Kidney (tissue), 14 donors: Measurements from ENCODE around the gene RBCK1. TPM values are rescaled to one million over a fixed set of nuclear protein-coding genes. Genes with fewer than 3 reads are reported as not detected.
A peak's percentile ranks its signal among the peaks of the same experiment; 100 is the strongest.

Experiments
- DNase-seq, 5 donors: peaks; one replicate each; pipeline ENCODE4 v3.0.0-alpha.2; 2013 to 2020
- FAIRE-seq: peaks from 2 replicates; lab custom pipeline; 2012; peaks lifted over from hg19 to GRCh38; lab: Jason Lieb, UNC
- H3K27ac ChIP-seq, 2 donors: one replicate each; pipeline ENCODE4 v1.7.0; 2013; ENCODE audit warnings: low read depth in 2 of 2, low read length in 2 of 2, inconsistent platforms in 1 of 2
- H3K27me3 ChIP-seq: one replicate; pipeline ENCODE4 v1.7.1; 2013; ENCODE audit warnings: low read length, inconsistent platforms; ENCODE audit not compliant: control insufficient read depth, insufficient read depth
- H3K36me3 ChIP-seq, 3 donors: one replicate each; pipeline versions ENCODE4 v1.7.0 to v1.7.1; 2013; ENCODE audit warnings: low read length in 3 of 3, control low read depth in 1 of 3, inconsistent platforms in 1 of 3; ENCODE audit not compliant: insufficient read depth in 3 of 3, control insufficient read depth in 2 of 3
- H3K4me1 ChIP-seq, 3 donors: one replicate each; pipeline versions ENCODE4 v1.7.0 to v1.7.1; 2013; ENCODE audit warnings: low read length in 3 of 3, inconsistent platforms in 1 of 3, low read depth in 1 of 3; ENCODE audit not compliant: control insufficient read depth in 2 of 3, insufficient read depth in 2 of 3
- H3K4me3 ChIP-seq, 3 donors: one replicate each; pipeline versions ENCODE4 v1.7.0 to v1.8.1; 2013; ENCODE audit warnings: low read length in 3 of 3, control low read depth in 1 of 3, inconsistent platforms in 1 of 3
- H3K9ac ChIP-seq, 3 donors: one replicate each; pipeline versions ENCODE4 v1.7.0 to v1.7.1; 2013; ENCODE audit warnings: low read length in 3 of 3, control low read depth in 1 of 3, inconsistent platforms in 1 of 3
- H3K9me3 ChIP-seq, 3 donors: one replicate each; pipeline versions ENCODE4 v1.7.0 to v1.7.1; 2013; ENCODE audit warnings: low read length in 3 of 3, control low read depth in 1 of 3, inconsistent platforms in 1 of 3; ENCODE audit not compliant: control insufficient read depth in 2 of 3, insufficient read depth in 1 of 3
- CTCF ChIP-seq: IDR thresholded peaks from 3 replicates; pipeline ENCODE4 v1.5.1; 2012; ENCODE audit warnings: mild to moderate bottlenecking, moderate library complexity, borderline replicate concordance; ENCODE audit not compliant: insufficient read depth; ENCODE audit errors: extremely low read depth
- intact Hi-C: fragments of 100-400 bp; cut with DNase I; formaldehyde crosslinking; loops from one replicate; pipeline ENCODE4 v1.11.1; 2022
- polyA plus RNA-seq: library from polyadenylated mRNA; stranded (reverse); fragments of 350-450 nt; fragmentation: Illumina TruSeq; extraction: RNeasy Lipid Tissue Mini Kit (QIAGEN cat#74804); gene quantifications from one replicate; pipeline ENCODE4 v1.2.3, GENCODE V29; 2014; ENCODE audit warnings: low read depth, low replicate concordance; ENCODE audit not compliant: insufficient read depth
- total RNA-seq: library from RNA; stranded (reverse); fragmentation: NEBNext Ultra II Directional; extraction: Animal tissue kit (Norgen Biotek cat#: 25700); gene quantifications from one replicate; pipeline ENCODE4 v1.2.1, GENCODE V29; 2021
- donor health status: control.
- donor health status: control.
- donor health status: control.
- donor health status: control.
- donor health status: control.
- donor health status: DM: yes; HTN: yes; CAD: no.
- donor health status: Normal renal cell carcinoma (clear cell type).

Gene RBCK1
- total and polyA plus RNA-seq, 2 donors from 2014 or later = 73.0 to 93.6 TPM

- no peak for DNase-seq
- no peak for TF ChIP-seq CTCF
- FAIRE-seq = no peak
- no peak overlapping the region for H3K27ac ChIP-seq
- H3K27me3 ChIP-seq = no peaks in the 10 kb centered on the region
- no peak overlapping the region for H3K9ac ChIP-seq
- peaks cover 0 to 6% (median 0%) of the 10 kb centered on the region in 3 donors for H3K4me1 ChIP-seq
- no peak overlapping the region for H3K4me3 ChIP-seq
- H3K36me3 ChIP-seq = peaks cover 5 to 45% (median 37%) of the 10 kb centered on the region in 3 donors
- intact Hi-C loops = no loop called here
- H3K9me3 ChIP-seq = no peaks in the 10 kb centered on the region
These were observed 25.3 kb downstream of the RBCK1 start for GRCh38 chr20:433300-433975.

GRCh38 chr20:434221-434620 lies 26.1 kb downstream of the RBCK1 start:
- H3K9ac ChIP-seq = no peak overlapping the region
- H3K4me3 ChIP-seq = no peak overlapping the region
- H3K36me3 ChIP-seq = peaks cover 5 to 52% (median 44%) of the 10 kb centered on the region in 3 donors
- H3K9me3 ChIP-seq = no peaks in the 10 kb centered on the region
- DNase-seq = peak in 3 of 5 donors; percentile 64 to 72 (median 72)
- FAIRE-seq = no peak
- H3K4me1 ChIP-seq = peaks cover 0 to 7% (median 0%) of the 10 kb centered on the region in 3 donors
- H3K27ac ChIP-seq = no peak overlapping the region
- intact Hi-C loops = no loop called here
- H3K27me3 ChIP-seq = no peaks in the 10 kb centered on the region
- TF ChIP-seq CTCF = no peak

- H3K4me1 ChIP-seq = peaks cover 0 to 8% (median 0%) of the 10 kb centered on the region in 3 donors
- no peaks in the 10 kb centered on the region for H3K27me3 ChIP-seq
- H3K9me3 ChIP-seq = no peaks in the 10 kb centered on the region
- intact Hi-C loops = no loop called here
- TF ChIP-seq CTCF = no peak
- DNase-seq (no peak), FAIRE-seq (no peak)
- H3K36me3 ChIP-seq = peaks cover 5 to 53% (median 43%) of the 10 kb centered on the region in 3 donors
- H3K4me3 ChIP-seq = no peak overlapping the region
- H3K9ac ChIP-seq = no peak overlapping the region
- no peak overlapping the region for H3K27ac ChIP-seq
These were observed 26.7 kb downstream of the RBCK1 start for GRCh38 chr20:434661-435419.
